OCI-LY1 (cell line): ENCODE results near the gene PDE1C.

Experiments
- CTCF ChIP-seq: fragments of 200-600 bp; sonication (generic), shearing (Covaris generic); IDR thresholded peaks from 2 replicates; pipeline ENCODE4 v1.5.1; 2017; ENCODE audit warnings: mild to moderate bottlenecking, antibody characterized with exemption, low read length, moderate library complexity, mixed read lengths
- EZH2 ChIP-seq: fragments of 200-600 bp; sonication (generic), shearing (Covaris generic); IDR thresholded peaks from 2 replicates; pipeline ENCODE4 v1.8.0; 2017; ENCODE audit warnings: borderline replicate concordance, mixed run types, mild to moderate bottlenecking, antibody characterized with exemption, low read length, moderate library complexity, mixed read lengths

- TF ChIP-seq EZH2 (no peak), CTCF (no peak)
These were observed 32.5 kb downstream of the PDE1C start for GRCh38 chr7:32037650-32038198.
